Trophoblast cell (in vitro differentiated cells and primary cell): Measurements from ENCODE around the gene CDC42EP1.
"Not testable (repeated sequence)": the region's sequence is repeated elsewhere in the genome, so short reads cannot be mapped to it uniquely, and the experiment has no call there.

Source experiments
- DNase-seq, 2 donors: peaks; one replicate each; pipeline ENCODE4 v3.0.0-alpha.2; 2016
- H2AFZ ChIP-seq: 2 replicates; pipeline ENCODE4 v1.6.1; 2013; ENCODE audit warnings: low read length, moderate library complexity, mild to moderate bottlenecking; ENCODE audit not compliant: insufficient read depth, poor library complexity
- H2AK5ac ChIP-seq: 2 replicates; pipeline ENCODE4 v1.6.1; 2013; ENCODE audit warnings: mild to moderate bottlenecking, low read length
- H2BK120ac ChIP-seq: 2 replicates; pipeline ENCODE4 v1.6.1; 2013; ENCODE audit warnings: low read length, mild to moderate bottlenecking, moderate library complexity; ENCODE audit not compliant: insufficient read depth, poor library complexity
- H2BK12ac ChIP-seq: 2 replicates; pipeline ENCODE4 v1.6.1; 2013; ENCODE audit warnings: mild to moderate bottlenecking, low read length, moderate library complexity
- H2BK5ac ChIP-seq: 2 replicates; pipeline ENCODE4 v1.6.1; 2013; ENCODE audit warnings: low read length, low read depth, moderate library complexity, mild to moderate bottlenecking; ENCODE audit not compliant: poor library complexity
- H3K14ac ChIP-seq: 2 replicates; pipeline ENCODE4 v1.6.1; 2013; ENCODE audit warnings: mild to moderate bottlenecking, low read length
- H3K18ac ChIP-seq: 2 replicates; pipeline ENCODE4 v1.6.1; 2013; ENCODE audit warnings: mild to moderate bottlenecking, low read length
- H3K23ac ChIP-seq: 2 replicates; pipeline ENCODE4 v1.6.1; 2013; ENCODE audit warnings: low read length
- H3K27ac ChIP-seq: 2 replicates; pipeline ENCODE4 v1.5.1; 2013; ENCODE audit warnings: low read depth, mild to moderate bottlenecking, inconsistent platforms, low read length, moderate library complexity
- H3K27me3 ChIP-seq: 2 replicates; pipeline ENCODE4 v1.6.1; 2013; ENCODE audit warnings: inconsistent platforms, mild to moderate bottlenecking, low read length, moderate library complexity; ENCODE audit not compliant: insufficient read depth
- H3K36me3 ChIP-seq, 2 experiments: 1 replicate in 1 of 2; 2 replicates in 1 of 2; pipeline ENCODE4 v1.6.1; 2013; ENCODE audit warnings: low read length in 2 of 2, mild to moderate bottlenecking in 2 of 2, moderate library complexity in 1 of 2; ENCODE audit not compliant: insufficient read depth in 2 of 2, control insufficient read depth in 1 of 2
- H3K4ac ChIP-seq: 2 replicates; pipeline ENCODE4 v1.6.1; 2013; ENCODE audit warnings: low read depth, mild to moderate bottlenecking, low read length, moderate library complexity
- H3K4me1 ChIP-seq, 2 experiments: 1 replicate in 1 of 2; 2 replicates in 1 of 2; pipeline ENCODE4 v1.6.1; 2013; ENCODE audit warnings: low read length in 2 of 2, mild to moderate bottlenecking in 2 of 2, moderate library complexity in 1 of 2; ENCODE audit not compliant: insufficient read depth in 2 of 2, control insufficient read depth in 1 of 2
- H3K4me2 ChIP-seq: 2 replicates; pipeline ENCODE4 v1.6.1; 2013; ENCODE audit warnings: inconsistent platforms, mild to moderate bottlenecking, low read length, moderate library complexity
- H3K4me3 ChIP-seq: 2 replicates; pipeline ENCODE4 v1.5.1; 2013; ENCODE audit warnings: mild to moderate bottlenecking, low read depth, low read length, inconsistent platforms
- H3K79me1 ChIP-seq: one replicate; pipeline ENCODE4 v1.6.1; 2013; ENCODE audit warnings: low read length
- H3K79me2 ChIP-seq: 2 replicates; pipeline ENCODE4 v1.6.1; 2013; ENCODE audit warnings: low read length, mild to moderate bottlenecking; ENCODE audit not compliant: control insufficient read depth, insufficient read depth, poor library complexity
- H3K9ac ChIP-seq: 2 replicates; pipeline ENCODE4 v1.6.1; 2013; ENCODE audit warnings: mild to moderate bottlenecking, low read length
- H3K9me3 ChIP-seq: 2 replicates; pipeline ENCODE4 v1.6.1; 2013; ENCODE audit warnings: low read depth, mild to moderate bottlenecking, control low read depth, inconsistent platforms, low read length; ENCODE audit not compliant: insufficient read depth
- H4K12ac ChIP-seq: 2 replicates; pipeline ENCODE4 v1.6.1; 2013; ENCODE audit warnings: low read depth, mild to moderate bottlenecking, low read length, moderate library complexity
- H4K8ac ChIP-seq: 2 replicates; pipeline ENCODE4 v1.6.1; 2013; ENCODE audit warnings: low read depth, mild to moderate bottlenecking, low read length, moderate library complexity
- H4K91ac ChIP-seq: one replicate; pipeline ENCODE4 v1.6.1; 2013; ENCODE audit warnings: low read depth, mild to moderate bottlenecking, low read length, moderate library complexity
- WGBS: extraction: QIAGEN DNeasy Blood & Tissue Kit; methylation state at CpG from one replicate; pipeline ENCODE4 v1.1.7; 2013; ENCODE audit warnings: missing lambda C conversion rate; ENCODE audit not compliant: insufficient read length, insufficient coverage; ENCODE audit errors: extremely low coverage; 5-methylcytosine and 5-hydroxymethylcytosine counted together

The CDC42EP1 gene

DNA sequence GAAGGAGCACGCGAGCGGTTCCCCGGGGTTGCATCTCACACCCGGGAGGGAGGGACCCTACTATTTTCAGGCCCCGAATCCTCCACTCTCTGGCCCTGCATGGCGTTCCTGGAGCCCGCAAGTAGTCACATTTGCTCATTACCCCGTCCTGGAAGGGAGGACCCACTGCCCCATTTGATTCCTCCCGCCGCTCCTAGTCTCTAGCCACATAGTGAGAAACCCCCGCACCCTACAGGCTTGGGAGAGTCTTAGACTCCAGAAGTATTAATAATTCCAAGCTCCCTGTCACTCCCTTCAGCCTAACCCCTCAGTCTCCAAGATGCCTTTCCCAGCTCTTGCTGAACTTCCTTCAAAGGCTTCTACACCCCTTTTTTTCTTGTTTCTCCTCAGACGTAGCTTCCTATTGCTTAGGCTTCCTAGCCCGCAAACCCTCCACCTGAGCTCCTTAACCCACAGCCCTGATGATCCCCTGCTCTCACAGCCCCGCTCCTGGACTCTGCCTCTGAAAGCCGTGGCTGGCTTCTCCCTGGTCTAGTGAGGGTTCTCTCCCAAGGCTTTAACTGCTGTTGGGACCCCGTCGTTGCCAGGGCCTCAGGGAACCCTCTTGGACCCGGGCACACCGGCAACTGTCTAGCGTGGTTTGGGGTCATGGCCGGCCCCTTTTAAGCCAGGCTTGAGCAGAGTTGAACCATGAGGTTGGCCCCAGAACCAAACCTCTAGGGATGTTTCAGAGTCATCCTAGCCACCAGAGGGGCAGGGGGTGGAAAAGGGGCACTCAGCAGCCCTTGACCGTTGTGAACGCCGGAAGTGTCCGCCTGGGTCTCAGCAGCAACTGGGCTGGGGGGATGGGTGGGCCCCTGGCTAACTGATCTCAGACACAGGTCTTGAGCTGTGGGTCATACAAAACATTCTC, 49.2 kb downstream of the CDC42EP1 start:
- Histone ChIP-seq H3K9ac (peak overlapping the region; percentile 88), H3K23ac (no peak overlapping the region), H3K4me3 (peak overlapping the region; percentile 92), H3K36me3 (peaks cover 8 to 12% of the 10 kb centered on the region in 2 experiments), H3K27ac (peak overlapping the region; percentile 99), H3K79me1 (peaks cover 11% of the 10 kb centered on the region), H3K14ac (peak overlapping the region; percentile 94), H2BK120ac (peak overlapping the region; percentile 92), H2BK12ac (no peak overlapping the region), H3K4me2 (peak overlapping the region; percentile 87), H2AFZ (peak overlapping the region; percentile 68), H2BK5ac (peak overlapping the region; percentile 42), H4K12ac (peak overlapping the region; percentile 90), H4K91ac (peak overlapping the region; percentile 88), H3K9me3 (no peaks in the 10 kb centered on the region), H3K18ac (peak overlapping the region; percentile 95), H3K4me1 (peaks cover 5% of the 10 kb centered on the region in 2 experiments), H3K27me3 (no peaks in the 10 kb centered on the region), H2AK5ac (peak overlapping the region; percentile 83), H4K8ac (peak overlapping the region; percentile 92), H3K4ac (peak overlapping the region; percentile 93), H3K79me2 (peaks cover 8% of the 10 kb centered on the region)
- WGBS = no CpG with 5 or more reads among the region's 26 CpGs
- DNase-seq = peak in 1 of 2 donors; percentile 29

DNA sequence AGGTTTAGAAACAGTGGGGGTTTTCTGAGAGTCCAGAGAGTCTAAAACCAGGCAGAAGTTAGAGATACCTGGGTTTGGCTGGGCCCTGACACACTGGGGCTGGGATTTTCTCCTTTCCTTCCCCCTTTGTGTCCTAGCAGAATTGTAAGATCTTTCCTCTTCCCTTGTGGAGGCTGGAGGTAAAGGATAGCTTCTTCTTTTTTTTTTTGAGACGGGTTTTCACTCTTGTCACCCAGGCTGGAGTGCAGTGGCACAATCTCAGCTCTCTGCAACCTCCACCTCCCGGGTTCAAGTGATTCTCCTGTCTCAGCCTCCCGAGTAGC, 49.8 kb downstream of the CDC42EP1 start:
- H3K4me1 ChIP-seq, H3K27me3 ChIP-seq, H4K8ac ChIP-seq, H2BK5ac ChIP-seq, H2BK12ac ChIP-seq, H3K18ac ChIP-seq, H3K4me2 ChIP-seq, H2BK120ac ChIP-seq, H4K91ac ChIP-seq, H2AK5ac ChIP-seq, H3K23ac ChIP-seq, H3K14ac ChIP-seq, H3K79me2 ChIP-seq, H3K9me3 ChIP-seq, H3K4me3 ChIP-seq, H2AFZ ChIP-seq, DNase-seq, H4K12ac ChIP-seq, H3K9ac ChIP-seq, H3K27ac ChIP-seq: not testable (repeated sequence)
- H3K79me1 ChIP-seq = peaks cover 11% of the 10 kb centered on the region
- peaks cover 11 to 12% of the 10 kb centered on the region in 2 experiments for H3K36me3 ChIP-seq
- H3K4ac ChIP-seq = peak overlapping the region; percentile 44
- WGBS = no CpG with 5 or more reads among the region's 3 CpGs

DNA sequence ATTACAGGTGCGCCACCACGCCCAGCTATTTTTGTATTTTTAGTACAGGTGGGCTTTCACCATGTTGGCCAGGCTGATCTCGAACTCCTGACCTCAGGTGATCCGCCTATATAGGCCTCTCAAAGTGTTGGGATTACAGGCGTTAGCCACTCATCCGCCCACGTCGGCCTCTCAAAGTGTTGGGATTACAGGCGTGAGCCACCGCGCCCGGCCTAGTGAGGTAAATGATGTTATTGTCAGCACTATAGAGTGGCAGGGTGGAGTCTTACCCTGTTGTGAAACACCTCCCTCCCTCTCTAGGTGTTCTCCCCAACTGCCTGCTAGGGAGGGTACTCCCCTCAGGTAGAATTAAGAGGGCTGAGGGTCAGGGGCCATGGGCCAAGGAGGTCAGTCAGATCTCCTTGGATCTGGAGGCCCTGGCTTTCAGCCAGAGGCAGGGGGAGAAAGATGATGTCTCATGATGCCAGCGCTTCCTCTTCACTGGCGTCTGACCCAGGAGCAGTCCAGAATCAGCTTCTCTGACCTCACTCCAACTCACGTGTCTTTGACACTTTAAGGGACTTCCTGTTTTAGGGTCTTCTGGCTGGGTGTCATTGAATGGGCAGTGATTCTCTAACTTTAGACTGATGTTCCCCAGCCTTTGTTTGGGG, 50.3 kb downstream of the CDC42EP1 start:
- Histone ChIP-seq H4K12ac (no peak overlapping the region), H3K27ac (no peak overlapping the region), H3K23ac (no peak overlapping the region), H3K4me2 (no peak overlapping the region), H3K27me3 (no peaks in the 10 kb centered on the region), H3K9ac (no peak overlapping the region), H3K4ac (no peak overlapping the region), H2BK5ac (no peak overlapping the region), H2BK12ac (no peak overlapping the region), H4K91ac (no peak overlapping the region), H3K79me1 (peaks cover 11% of the 10 kb centered on the region), H3K36me3 (peaks cover 12 to 14% of the 10 kb centered on the region in 2 experiments), H3K4me3 (no peak overlapping the region), H3K9me3 (no peaks in the 10 kb centered on the region), H3K4me1 (peaks cover 5% of the 10 kb centered on the region in 2 experiments), H2AK5ac (no peak overlapping the region), H2AFZ (no peak overlapping the region), H3K14ac (no peak overlapping the region), H3K18ac (no peak overlapping the region), H3K79me2 (peaks cover 8% of the 10 kb centered on the region), H4K8ac (no peak overlapping the region), H2BK120ac (no peak overlapping the region)
- no CpG with 5 or more reads among the region's 15 CpGs for WGBS
- peak; percentile 25 to 51 for DNase-seq

DNA sequence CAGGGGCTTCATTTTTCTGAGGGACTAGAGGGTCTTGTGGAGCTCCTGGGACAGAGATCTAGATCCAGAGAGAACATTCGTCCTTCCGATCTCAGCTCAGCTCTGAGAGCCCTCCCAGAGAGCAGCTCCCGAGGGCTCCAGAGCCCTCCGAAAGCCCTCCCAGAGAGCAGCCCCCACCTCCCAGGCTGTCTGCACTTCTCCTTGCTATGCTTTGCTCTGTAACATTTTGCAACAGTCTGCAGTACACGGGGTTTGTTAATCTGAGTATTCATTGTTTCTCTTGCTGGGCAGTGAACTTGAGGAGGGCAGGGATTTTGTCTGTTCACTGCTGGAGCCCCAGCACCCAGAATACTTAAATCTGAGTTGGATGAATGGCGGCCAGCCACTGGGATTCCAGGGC, 50.9 kb downstream of the CDC42EP1 start:
- Histone ChIP-seq H3K27me3 (no peaks in the 10 kb centered on the region), H3K18ac (no peak overlapping the region), H4K91ac (no peak overlapping the region), H3K9me3 (no peaks in the 10 kb centered on the region), H2BK120ac (no peak overlapping the region), H3K79me1 (peaks cover 11% of the 10 kb centered on the region), H3K9ac (no peak overlapping the region), H3K36me3 (peaks cover 16 to 18% of the 10 kb centered on the region in 2 experiments), H3K4me3 (no peak overlapping the region), H2BK5ac (no peak overlapping the region), H2AFZ (no peak overlapping the region), H3K4me1 (peaks cover 5% of the 10 kb centered on the region in 2 experiments), H3K14ac (no peak overlapping the region), H3K27ac (no peak overlapping the region), H4K12ac (no peak overlapping the region), H4K8ac (no peak overlapping the region), H2BK12ac (no peak overlapping the region), H3K23ac (no peak overlapping the region), H3K4ac (no peak overlapping the region), H3K79me2 (peaks cover 8% of the 10 kb centered on the region), H3K4me2 (no peak overlapping the region), H2AK5ac (no peak overlapping the region)
- WGBS = no CpG with 5 or more reads among the region's 6 CpGs
- DNase-seq = no peak
